Measurements from ENCODE around the gene TSPAN5. TPM values are rescaled to one million over a fixed set of nuclear protein-coding genes. Genes with fewer than 3 reads are reported as not detected.
A peak's percentile ranks its signal among the peaks of the same experiment; 100 is the strongest.

The TSPAN5 gene
- polyA plus RNA-seq, 1 experiment: 190 TPM

DNA sequence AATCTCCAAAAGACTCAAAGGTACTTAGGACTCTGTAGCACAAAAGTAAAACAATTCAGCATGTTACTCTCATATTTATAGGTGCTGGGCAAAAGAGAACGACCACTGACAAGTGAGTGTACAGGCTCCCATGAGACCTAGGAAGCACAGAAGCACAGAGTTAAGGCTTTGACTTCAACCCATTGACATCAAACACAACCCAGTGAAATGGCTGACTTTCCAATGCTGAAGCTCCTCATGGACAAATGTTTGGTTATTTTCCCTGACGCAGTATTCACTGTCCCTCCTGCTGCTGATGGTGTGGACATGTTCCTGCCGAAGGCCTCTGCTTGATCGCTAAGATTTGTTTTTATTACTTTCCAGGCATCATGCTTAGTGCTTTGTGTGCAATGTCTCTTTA is 148.7 kb downstream of the TSPAN5 start:
- POLR2A ChIA-PET: interaction anchor here (0.8 kb wide), 1 partner anchor 14 kb away, joined by 5 read pairs; no protein-coding TSS in a partner anchor
- Histone ChIP-seq H3K9me3 (ENCODE audit: control insufficient read depth, insufficient read depth, low read length) (no peaks in the 10 kb centered on the region), H3K27me3 (ENCODE audit: control insufficient read depth, insufficient read depth, low read length) (no peaks in the 10 kb centered on the region), H3K4me3 (ENCODE audit: low read depth, low read length) (no peak overlapping the region), H3K27ac (ENCODE audit: low read depth, low read length) (peak overlapping the region; percentile 68)
- DNase-seq (ENCODE audit: low read depth, low spot score): no peak
- CTCF ChIA-PET: interaction anchor here (0.9 to 2.3 kb wide), 2 partner anchors 42 to 485 kb away, joined by 3 to 4 read pairs; no protein-coding TSS in a partner anchor
- TF ChIP-seq, protein P1, sequence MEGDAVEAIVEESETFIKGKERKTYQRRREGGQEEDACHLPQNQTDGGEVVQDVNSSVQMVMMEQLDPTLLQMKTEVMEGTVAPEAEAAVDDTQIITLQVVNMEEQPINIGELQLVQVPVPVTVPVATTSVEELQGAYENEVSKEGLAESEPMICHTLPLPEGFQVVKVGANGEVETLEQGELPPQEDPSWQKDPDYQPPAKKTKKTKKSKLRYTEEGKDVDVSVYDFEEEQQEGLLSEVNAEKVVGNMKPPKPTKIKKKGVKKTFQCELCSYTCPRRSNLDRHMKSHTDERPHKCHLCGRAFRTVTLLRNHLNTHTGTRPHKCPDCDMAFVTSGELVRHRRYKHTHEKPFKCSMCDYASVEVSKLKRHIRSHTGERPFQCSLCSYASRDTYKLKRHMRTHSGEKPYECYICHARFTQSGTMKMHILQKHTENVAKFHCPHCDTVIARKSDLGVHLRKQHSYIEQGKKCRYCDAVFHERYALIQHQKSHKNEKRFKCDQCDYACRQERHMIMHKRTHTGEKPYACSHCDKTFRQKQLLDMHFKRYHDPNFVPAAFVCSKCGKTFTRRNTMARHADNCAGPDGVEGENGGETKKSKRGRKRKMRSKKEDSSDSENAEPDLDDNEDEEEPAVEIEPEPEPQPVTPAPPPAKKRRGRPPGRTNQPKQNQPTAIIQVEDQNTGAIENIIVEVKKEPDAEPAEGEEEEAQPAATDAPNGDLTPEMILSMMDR (IDR thresholded peaks at IDR 0.05; ENCODE audit: low read depth, low read length): no peak

DNA sequence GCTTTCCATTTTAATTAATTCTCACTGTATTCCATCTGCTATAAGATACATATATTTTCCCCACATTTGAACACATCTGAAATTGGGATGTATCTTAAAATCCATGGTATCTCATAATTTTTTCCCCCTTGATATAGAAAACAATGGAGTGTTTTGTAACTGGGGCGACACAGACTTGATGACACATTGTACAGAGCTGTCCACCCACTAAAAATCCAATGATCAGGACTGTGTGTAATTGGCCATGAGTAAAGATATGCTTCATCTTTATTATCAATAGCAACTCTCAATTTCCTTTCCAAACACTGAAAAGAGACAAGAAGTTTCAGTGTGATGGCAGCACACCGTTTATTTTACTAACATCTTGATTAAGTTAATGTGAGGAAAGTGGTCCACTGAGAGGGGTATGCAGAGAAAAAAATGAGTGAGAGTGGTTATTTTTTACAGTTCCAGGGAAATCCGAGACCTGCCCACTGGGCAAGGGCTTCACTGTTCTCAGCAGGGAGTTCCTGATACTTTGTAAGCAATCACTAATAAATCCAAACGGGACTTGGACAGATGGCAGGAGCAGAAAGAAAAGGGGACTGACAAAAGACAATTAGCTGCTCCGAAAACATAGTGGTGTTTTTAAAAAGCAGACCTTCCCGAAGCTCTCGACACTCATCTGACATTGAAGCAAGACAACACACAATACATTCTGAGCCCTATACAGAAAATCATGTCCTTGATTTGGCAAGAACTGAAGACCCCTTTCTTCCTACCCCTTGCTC is 149.4 kb downstream of the TSPAN5 start:
- H3K4me3 ChIP-seq (ENCODE audit: low read depth, low read length): no peak overlapping the region
- no peak for DNase-seq (ENCODE audit: low read depth, low spot score)
- H3K9me3 ChIP-seq (ENCODE audit: control insufficient read depth, insufficient read depth, low read length): no peaks in the 10 kb centered on the region
- TF ChIP-seq, protein P1 (IDR thresholded peaks at IDR 0.05; ENCODE audit: low read depth, low read length): no peak
- POLR2A ChIA-PET: no interaction called here
- peak overlapping the region; percentile 50 for H3K27ac ChIP-seq (ENCODE audit: low read depth, low read length)
- no peaks in the 10 kb centered on the region for H3K27me3 ChIP-seq (ENCODE audit: control insufficient read depth, insufficient read depth, low read length)
- CTCF ChIA-PET: interaction anchor here (2.3 kb wide), 1 partner anchor 42 kb away, joined by 4 read pairs; no protein-coding TSS in a partner anchor

DNA sequence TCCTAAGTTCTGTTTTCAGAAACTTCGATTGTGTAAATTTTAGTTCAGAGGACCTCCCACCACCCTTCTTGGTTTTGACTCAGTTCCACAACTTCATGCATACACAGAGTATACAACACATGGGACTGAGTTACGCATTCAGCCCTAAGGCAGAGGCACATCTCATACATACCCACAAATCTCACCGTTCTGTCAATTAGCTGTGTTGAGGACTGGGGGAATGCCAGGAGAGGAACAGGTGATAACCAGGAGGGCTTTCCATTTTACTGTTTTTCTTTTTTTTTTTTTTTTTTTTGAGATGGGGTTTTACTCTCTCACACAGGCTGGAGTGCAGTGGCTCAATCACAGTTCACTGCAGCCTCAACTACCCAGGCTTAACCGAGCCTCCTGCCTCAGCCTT is 150.2 kb downstream of the TSPAN5 start:
- no peaks in the 10 kb centered on the region for H3K9me3 ChIP-seq (ENCODE audit: control insufficient read depth, insufficient read depth, low read length)
- no peak overlapping the region for H3K4me3 ChIP-seq (ENCODE audit: low read depth, low read length)
- CTCF ChIA-PET: no interaction called here
- TF ChIP-seq, protein P1 (IDR thresholded peaks at IDR 0.05; ENCODE audit: low read depth, low read length): no peak
- no peaks in the 10 kb centered on the region for H3K27me3 ChIP-seq (ENCODE audit: control insufficient read depth, insufficient read depth, low read length)
- H3K27ac ChIP-seq (ENCODE audit: low read depth, low read length): no peak overlapping the region
- POLR2A ChIA-PET: no interaction called here
- no peak for DNase-seq (ENCODE audit: low read depth, low spot score)

DNA sequence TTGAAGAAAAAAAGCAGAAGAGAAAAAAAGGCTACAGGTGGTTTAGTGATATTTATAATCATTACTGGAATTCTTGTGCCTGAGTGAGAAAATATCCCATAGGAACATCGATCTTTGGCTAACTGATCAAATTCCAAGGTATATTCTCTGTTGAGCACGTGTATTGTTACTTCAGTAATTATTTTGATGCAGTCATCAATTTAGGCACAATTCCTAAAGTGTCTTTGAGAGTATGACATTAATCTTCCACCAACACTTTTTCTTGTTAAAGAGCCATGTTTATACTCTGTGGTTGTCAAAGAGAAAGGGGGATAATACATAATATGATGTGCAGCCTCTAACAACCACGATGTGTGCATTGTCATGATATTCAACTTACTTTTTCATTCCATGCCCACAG is 151.1 kb downstream of the TSPAN5 start:
- no peak for DNase-seq (ENCODE audit: low read depth, low spot score)
- TF ChIP-seq, protein P1 (IDR thresholded peaks at IDR 0.05; ENCODE audit: low read depth, low read length): no peak
- POLR2A ChIA-PET: no interaction called here
- Histone ChIP-seq H3K4me3 (ENCODE audit: low read depth, low read length) (no peak overlapping the region), H3K27ac (ENCODE audit: low read depth, low read length) (no peak overlapping the region), H3K9me3 (ENCODE audit: control insufficient read depth, insufficient read depth, low read length) (no peaks in the 10 kb centered on the region), H3K27me3 (ENCODE audit: control insufficient read depth, insufficient read depth, low read length) (no peaks in the 10 kb centered on the region)
- CTCF ChIA-PET: interaction anchor here (1.6 kb wide), 2 partner anchors 11 to 39 kb away, joined by 5 read pairs; no protein-coding TSS in a partner anchor

DNA sequence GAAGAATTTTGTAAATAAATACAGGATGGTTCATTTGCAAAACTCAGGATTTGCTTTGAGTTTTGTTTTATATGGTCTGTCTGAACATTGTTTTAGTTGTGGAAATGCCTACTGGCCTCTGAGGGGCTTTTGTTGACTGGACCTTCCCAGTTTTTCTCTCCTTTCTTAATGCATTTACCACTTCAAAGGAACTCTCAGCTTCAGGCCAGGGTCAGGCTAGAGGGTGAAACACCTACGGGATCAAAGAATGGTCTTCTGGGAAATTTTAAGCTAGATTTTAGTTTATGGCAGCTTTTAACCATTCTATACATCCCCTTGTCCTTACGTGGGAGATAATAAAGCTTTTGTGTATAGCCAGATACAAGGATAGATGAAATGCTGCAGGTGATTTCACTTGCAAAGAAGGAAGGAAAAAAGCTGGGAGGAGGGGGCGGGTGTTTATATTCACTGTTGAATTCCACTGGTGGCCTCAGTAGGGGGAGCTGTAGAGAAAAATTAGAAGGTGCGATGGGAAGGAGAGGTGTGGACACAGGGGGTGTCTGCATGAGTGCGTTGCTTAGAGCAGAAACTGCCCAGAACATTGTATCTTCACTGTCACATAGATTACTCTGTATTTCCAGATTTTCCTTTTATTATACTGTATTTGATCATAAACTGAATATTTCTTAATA is 151.8 kb downstream of the TSPAN5 start:
- H3K9me3 ChIP-seq (ENCODE audit: control insufficient read depth, insufficient read depth, low read length): no peaks in the 10 kb centered on the region
- ChIA-PET POLR2A (no interaction called here), CTCF (interaction anchor here (1.0 to 1.6 kb wide), 3 partner anchors 10 to 549 kb away, joined by 3 to 5 read pairs (median 5); no protein-coding TSS in a partner anchor)
- H3K27me3 ChIP-seq (ENCODE audit: control insufficient read depth, insufficient read depth, low read length): no peaks in the 10 kb centered on the region
- H3K27ac ChIP-seq (ENCODE audit: low read depth, low read length): no peak overlapping the region
- TF ChIP-seq, protein P1 (IDR thresholded peaks at IDR 0.05; ENCODE audit: low read depth, low read length): peak; percentile 20; the same call in 1 of the 2 replicates
- DNase-seq (ENCODE audit: low read depth, low spot score): no peak
- no peak overlapping the region for H3K4me3 ChIP-seq (ENCODE audit: low read depth, low read length)

Data from AG04450 (cell line).